Measurements from ENCODE around the gene DIDO1. TPM values are rescaled to one million over a fixed set of nuclear protein-coding genes. Genes with fewer than 3 reads are reported as not detected.

Gene DIDO1
- total RNA-seq, 1 donor from 2014 or later, result 71.2 TPM

GRCh38 chr20:62901891-62902290 is 24.4 kb downstream of the DIDO1 start:
- no peak for DNase-seq (ENCODE audit: low spot score, unreplicated experiment)
- H3K4me1 Mint-ChIP-seq (ENCODE audit: low read depth), result peaks cover 16% of the 10 kb centered on the region
- peaks cover 26% of the 10 kb centered on the region for H3K36me3 Mint-ChIP-seq (ENCODE audit: insufficient read depth)
- peak overlapping the region; percentile 98 for H3K27ac Mint-ChIP-seq
- H3K4me3 Mint-ChIP-seq (ENCODE audit: low read depth), result no peak overlapping the region
- H3K9me3 Mint-ChIP-seq (ENCODE audit: low read depth), result no peaks in the 10 kb centered on the region
- TF ChIP-seq, protein P1, sequence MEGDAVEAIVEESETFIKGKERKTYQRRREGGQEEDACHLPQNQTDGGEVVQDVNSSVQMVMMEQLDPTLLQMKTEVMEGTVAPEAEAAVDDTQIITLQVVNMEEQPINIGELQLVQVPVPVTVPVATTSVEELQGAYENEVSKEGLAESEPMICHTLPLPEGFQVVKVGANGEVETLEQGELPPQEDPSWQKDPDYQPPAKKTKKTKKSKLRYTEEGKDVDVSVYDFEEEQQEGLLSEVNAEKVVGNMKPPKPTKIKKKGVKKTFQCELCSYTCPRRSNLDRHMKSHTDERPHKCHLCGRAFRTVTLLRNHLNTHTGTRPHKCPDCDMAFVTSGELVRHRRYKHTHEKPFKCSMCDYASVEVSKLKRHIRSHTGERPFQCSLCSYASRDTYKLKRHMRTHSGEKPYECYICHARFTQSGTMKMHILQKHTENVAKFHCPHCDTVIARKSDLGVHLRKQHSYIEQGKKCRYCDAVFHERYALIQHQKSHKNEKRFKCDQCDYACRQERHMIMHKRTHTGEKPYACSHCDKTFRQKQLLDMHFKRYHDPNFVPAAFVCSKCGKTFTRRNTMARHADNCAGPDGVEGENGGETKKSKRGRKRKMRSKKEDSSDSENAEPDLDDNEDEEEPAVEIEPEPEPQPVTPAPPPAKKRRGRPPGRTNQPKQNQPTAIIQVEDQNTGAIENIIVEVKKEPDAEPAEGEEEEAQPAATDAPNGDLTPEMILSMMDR (IDR thresholded peaks at IDR 0.05; ENCODE audit: unreplicated experiment), result no peak
- H3K27me3 Mint-ChIP-seq, result no peaks in the 10 kb centered on the region

DNA sequence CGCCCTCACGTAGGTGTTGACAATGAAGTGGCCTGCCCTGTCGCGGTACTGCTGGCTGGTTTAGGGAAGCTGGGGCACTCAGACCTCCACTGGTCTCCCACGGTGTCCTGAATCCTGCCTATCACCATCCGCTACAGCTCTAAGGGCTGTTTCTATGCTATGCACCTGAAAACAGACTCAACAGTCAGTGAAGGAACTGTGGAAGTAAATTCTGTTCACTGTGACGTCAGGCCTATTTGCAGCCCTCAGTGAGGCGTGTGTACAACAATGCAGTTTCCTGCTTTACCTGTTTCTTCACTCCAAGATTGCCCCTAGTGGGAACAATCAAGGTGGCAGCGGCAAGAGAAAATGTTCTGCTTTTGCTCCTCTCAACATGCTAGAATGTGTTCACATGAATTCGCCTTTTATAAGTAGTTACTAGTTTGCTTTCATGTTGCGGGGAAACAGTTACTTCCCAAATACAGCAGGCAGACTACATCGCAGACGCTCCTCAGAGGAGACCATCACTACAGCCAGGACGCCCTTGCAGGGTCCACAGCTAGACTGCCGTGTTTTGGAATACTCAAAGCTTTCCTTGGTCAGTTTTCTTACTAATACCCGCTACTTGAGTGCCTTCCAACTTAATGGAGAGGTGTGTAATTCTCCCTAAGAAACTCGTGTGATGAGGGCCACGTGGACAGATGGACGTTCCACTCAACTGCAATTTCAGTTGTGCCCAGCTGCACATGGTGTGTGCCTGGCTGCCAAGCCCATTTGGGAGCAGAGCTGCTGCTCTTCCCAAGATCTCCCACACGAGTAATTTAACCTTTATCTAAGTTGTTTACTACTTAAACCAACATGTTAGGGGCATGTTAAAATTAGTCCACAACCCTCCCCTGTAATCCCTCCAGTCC is 25.4 kb downstream of the DIDO1 start:
- no peaks in the 10 kb centered on the region for H3K27me3 Mint-ChIP-seq
- DNase-seq (ENCODE audit: low spot score, unreplicated experiment), result no peak
- peak overlapping the region; percentile 98 for H3K27ac Mint-ChIP-seq
- peaks cover 17% of the 10 kb centered on the region for H3K36me3 Mint-ChIP-seq (ENCODE audit: insufficient read depth)
- TF ChIP-seq, protein P1 (IDR thresholded peaks at IDR 0.05; ENCODE audit: unreplicated experiment), result no peak
- no peaks in the 10 kb centered on the region for H3K9me3 Mint-ChIP-seq (ENCODE audit: low read depth)
- peaks cover 16% of the 10 kb centered on the region for H3K4me1 Mint-ChIP-seq (ENCODE audit: low read depth)
- H3K4me3 Mint-ChIP-seq (ENCODE audit: low read depth), result no peak overlapping the region

GRCh38 chr20:62900052-62900691 is 26.1 kb downstream of the DIDO1 start:
- H3K9me3 Mint-ChIP-seq (ENCODE audit: low read depth), result no peaks in the 10 kb centered on the region
- H3K4me3 Mint-ChIP-seq (ENCODE audit: low read depth), result no peak overlapping the region
- H3K4me1 Mint-ChIP-seq (ENCODE audit: low read depth), result peaks cover 19% of the 10 kb centered on the region
- H3K27me3 Mint-ChIP-seq, result no peaks in the 10 kb centered on the region
- TF ChIP-seq, protein P1 (IDR thresholded peaks at IDR 0.05; ENCODE audit: unreplicated experiment), result peak; percentile 77
- peak; percentile 55 for DNase-seq (ENCODE audit: low spot score, unreplicated experiment)
- peak overlapping the region; percentile 98 for H3K27ac Mint-ChIP-seq
- H3K36me3 Mint-ChIP-seq (ENCODE audit: insufficient read depth), result peaks cover 15% of the 10 kb centered on the region

GRCh38 chr20:62899633-62900051 is 26.7 kb downstream of the DIDO1 start:
- Mint-ChIP-seq H3K9me3 (ENCODE audit: low read depth) (no peaks in the 10 kb centered on the region), H3K4me3 (ENCODE audit: low read depth) (no peak overlapping the region), H3K27ac (peak overlapping the region; percentile 69), H3K27me3 (no peaks in the 10 kb centered on the region), H3K36me3 (ENCODE audit: insufficient read depth) (peaks cover 9% of the 10 kb centered on the region), H3K4me1 (ENCODE audit: low read depth) (peaks cover 19% of the 10 kb centered on the region)
- no peak for DNase-seq (ENCODE audit: low spot score, unreplicated experiment)
- TF ChIP-seq, protein P1 (IDR thresholded peaks at IDR 0.05; ENCODE audit: unreplicated experiment), result peak; percentile 13

DNA sequence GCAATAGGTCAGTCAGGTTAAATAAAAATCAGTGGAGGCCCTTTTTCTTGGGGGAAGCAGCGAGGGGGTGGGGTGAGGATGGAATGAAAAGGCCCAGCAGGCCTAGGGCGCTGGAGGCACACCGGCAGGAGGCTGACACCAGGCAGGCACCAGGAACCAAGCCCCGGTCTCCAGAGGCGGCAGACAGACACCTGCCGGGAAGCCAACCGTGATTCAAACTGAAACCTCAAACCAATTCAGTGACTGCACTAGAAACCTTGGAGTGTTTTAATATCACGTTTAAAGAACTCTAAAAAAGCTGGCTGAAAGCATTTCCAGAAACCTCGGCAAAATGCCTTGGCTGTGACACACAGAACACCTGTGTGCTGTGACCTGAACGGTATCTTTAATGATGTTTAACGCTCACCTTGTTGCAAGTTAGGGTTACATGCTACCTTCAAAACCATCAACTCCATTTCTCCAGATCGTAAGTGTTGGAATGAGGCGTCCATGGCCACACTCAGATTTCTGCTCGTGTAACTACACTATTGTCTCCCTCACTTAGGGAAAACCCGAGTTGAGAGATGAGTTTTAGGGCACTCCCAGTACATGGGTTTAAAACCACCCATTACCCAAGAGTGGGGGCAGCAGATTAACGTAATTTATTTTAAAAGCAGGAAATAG is 27.2 kb downstream of the DIDO1 start:
- TF ChIP-seq, protein P1 (IDR thresholded peaks at IDR 0.05; ENCODE audit: unreplicated experiment), result no peak
- peaks cover 19% of the 10 kb centered on the region for H3K4me1 Mint-ChIP-seq (ENCODE audit: low read depth)
- H3K9me3 Mint-ChIP-seq (ENCODE audit: low read depth), result no peaks in the 10 kb centered on the region
- no peak overlapping the region for H3K27ac Mint-ChIP-seq
- H3K36me3 Mint-ChIP-seq (ENCODE audit: insufficient read depth), result peaks cover 10% of the 10 kb centered on the region
- H3K4me3 Mint-ChIP-seq (ENCODE audit: low read depth), result no peak overlapping the region
- DNase-seq (ENCODE audit: low spot score, unreplicated experiment), result no peak
- no peaks in the 10 kb centered on the region for H3K27me3 Mint-ChIP-seq

Data from progenitor cell of endocrine pancreas (in vitro differentiated cells).